Dermis blood vessel endothelial cell (primary cell): ENCODE data around the gene VIPR1. TPM values are rescaled to one million over a fixed set of nuclear protein-coding genes. Genes with fewer than 3 reads are reported as not detected.

Experiments used
- DNase-seq: peaks from one replicate; pipeline ENCODE4 v3.0.0; 2010
- total RNA-seq: library from RNA; depleted of rRNA; stranded (reverse); fragments of >200 nt; gene quantifications from 2 replicates; pipeline ENCODE4 v1.2.3, GENCODE V29; 2014

The VIPR1 gene, protein sequence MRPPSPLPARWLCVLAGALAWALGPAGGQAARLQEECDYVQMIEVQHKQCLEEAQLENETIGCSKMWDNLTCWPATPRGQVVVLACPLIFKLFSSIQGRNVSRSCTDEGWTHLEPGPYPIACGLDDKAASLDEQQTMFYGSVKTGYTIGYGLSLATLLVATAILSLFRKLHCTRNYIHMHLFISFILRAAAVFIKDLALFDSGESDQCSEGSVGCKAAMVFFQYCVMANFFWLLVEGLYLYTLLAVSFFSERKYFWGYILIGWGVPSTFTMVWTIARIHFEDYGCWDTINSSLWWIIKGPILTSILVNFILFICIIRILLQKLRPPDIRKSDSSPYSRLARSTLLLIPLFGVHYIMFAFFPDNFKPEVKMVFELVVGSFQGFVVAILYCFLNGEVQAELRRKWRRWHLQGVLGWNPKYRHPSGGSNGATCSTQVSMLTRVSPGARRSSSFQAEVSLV
- total RNA-seq = 0.23 and 0.85 TPM in 2 replicates

- peak; percentile 51 for DNase-seq
Observed at GRCh38 chr3:42502429-42503250, at the start of gene VIPR1. TSS of gene VIPR1 (plus strand) at chr3:42502643. CDS start at chr3:42502736, 93 bp downstream.

DNA sequence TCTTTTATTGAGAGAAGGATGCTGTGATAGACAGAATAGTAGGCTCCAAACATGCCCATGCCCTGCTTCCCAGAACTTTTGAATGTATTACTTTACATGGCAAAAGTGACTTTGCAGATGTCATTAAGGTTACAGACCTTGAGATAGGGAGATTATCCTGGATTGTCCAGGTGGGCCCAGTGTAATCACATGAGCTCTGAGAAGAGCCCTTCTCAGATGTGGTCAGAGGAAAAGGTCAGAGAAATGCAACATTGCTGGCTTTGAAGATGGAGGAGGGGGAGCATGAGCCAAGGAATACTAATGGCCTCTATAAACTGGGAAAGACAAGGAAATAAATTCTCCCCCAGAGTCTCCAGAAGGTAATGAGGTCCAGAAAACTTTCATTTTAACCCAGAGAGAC is 46.2 kb upstream of the VIPR1 start:
- no peak for DNase-seq

DNA sequence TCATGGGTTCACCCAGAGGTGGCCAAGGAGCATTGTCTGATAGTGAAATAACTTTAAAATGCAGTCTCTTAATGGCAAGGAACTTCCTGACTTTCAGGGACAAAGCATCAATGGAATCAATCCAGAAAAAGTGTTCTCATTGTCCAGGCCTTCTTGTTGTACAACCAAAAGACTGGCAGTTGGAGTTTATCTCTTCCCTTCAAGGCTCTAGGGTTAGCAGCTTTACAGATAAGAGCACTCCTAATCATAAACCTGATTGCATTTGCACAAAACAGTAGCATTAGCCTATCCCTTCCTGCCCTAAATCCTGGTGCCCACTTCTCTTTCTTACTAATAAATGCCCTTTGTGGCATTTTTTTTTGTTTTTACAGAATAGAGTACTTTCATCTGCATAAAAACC is 43.3 kb upstream of the VIPR1 start:
- DNase-seq = no peak

GRCh38 chr3:42461762-42462161 is 40.7 kb upstream of the VIPR1 start:
- DNase-seq = no peak

DNA sequence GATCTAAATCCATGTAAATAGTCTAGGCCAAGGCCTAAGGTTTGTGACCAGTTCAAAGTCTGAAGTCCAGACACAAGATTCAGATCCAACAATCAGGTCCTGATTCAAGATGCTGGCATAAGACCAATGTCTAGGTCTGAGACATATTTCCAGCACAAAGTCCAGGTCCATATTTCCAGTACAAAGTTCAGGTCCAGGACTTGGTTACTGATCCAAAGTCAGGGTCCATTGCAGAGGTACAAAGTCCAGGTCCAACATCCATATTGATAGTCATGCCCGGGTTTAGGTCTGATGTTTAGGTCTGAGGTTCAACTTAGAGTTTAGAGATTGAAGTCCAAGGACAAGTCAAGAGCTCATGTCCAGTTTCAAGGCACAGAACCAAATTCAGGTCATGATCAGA is 39.4 kb upstream of the VIPR1 start:
- DNase-seq = no peak

DNA sequence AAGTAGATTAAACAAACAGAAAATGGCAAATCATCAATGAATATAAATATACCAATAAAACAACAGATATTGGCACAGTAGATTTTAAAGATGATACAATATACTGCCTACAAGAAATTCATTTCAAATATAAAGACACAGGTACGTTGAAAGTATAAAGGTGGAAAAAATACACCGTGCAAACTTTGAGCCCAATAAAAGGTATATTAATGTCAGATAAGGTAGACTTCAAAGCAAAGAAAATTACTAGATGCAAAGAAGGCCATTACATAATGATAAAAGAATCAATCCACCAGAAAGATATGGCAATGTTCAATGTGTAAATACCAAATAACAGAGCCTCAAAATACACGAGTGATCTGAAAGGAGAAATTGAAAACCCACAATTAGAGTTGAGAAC is 34.3 kb upstream of the VIPR1 start:
- no peak for DNase-seq

- DNase-seq = no peak
Observed at GRCh38 chr3:42472555-42472954, 29.9 kb upstream of the VIPR1 start.

GRCh38 chr3:42473083-42473932 is 29.1 kb upstream of the VIPR1 start:
- peak; percentile 96 for DNase-seq

GRCh38 chr3:42476225-42477125 is 26.0 kb upstream of the VIPR1 start:
- peak; percentile 14 for DNase-seq

DNA sequence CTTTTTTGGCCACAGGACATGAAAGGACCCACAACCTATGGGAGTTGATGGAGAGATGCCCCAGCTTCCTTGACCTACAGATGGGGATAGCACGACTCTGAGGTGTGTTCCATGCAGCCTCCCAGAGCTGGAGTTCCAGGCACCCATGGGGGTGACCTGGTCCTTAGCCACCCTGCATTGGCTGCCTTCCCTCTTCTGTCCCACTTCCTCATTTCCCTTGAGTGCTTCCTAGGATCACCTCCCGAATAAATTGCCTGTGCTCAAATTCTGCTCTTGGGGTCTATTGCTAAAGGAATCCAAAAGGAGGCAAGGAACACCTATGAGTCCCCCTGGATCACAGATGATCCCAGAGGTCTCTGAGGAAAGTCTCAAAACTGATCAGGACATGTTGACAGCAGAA is 24.7 kb upstream of the VIPR1 start:
- DNase-seq = no peak

DNA sequence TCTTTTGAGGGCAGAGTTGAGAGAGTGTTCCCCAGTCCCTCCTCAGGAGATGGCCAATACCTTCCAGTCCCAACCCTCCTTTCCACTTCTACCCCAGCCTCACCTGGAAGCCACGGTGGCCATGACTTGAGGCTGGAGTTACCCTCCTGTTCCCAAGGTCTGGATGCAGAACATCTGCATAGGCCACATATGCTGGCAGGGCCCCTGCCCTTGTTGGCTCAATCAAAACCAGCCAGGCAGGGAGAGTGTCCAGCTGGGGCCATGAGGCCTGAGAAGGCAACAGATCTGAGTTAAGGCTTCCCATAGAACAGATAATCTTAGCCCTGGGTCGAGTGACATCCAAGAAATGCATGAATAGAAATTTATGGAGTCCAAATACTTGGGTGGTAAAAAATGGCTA is 23.6 kb upstream of the VIPR1 start:
- no peak for DNase-seq

GRCh38 chr3:42486814-42487565 is 15.5 kb upstream of the VIPR1 start:
- DNase-seq = no peak

- no peak for DNase-seq
Observed at GRCh38 chr3:42488687-42489086, 13.8 kb upstream of the VIPR1 start.

DNA sequence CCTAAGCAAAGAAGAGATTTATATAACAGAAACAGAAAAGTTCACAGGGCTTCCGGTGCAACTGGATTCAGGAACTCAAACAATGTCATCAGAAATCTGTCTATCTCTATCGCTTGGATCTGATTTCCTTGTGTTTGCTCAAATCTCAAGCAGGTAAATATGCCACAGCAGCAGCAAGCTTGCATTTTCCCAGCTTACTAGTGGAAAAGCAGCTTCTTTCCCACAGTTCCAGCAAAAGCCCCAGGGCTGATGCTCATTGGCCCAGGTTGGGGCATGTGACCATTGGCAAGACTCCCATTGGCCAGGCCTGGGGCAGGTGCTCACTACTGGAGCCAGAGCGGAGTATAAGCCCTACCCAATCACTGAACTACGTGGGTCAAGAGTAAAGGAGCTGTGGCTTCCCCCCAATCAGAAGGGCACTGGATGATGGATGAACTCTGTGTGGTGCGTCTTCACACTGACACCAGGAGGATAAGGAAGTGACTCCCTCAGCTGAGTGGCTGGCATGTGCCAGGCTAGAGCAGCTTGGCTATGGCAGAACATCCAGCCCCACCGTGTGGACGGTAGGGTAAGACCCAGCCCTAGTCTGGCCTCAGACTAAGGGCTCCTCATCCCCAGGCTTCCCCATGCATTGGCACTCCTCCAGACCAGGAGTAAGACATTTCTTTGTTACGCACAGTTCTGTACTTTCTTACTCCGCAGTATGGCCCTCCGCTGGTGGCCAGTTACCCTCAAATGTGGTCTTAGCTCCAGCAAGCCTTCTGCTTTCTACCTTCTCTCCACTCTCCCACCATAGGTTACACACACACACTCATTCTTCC is 13.1 kb upstream of the VIPR1 start:
- DNase-seq = no peak

DNA sequence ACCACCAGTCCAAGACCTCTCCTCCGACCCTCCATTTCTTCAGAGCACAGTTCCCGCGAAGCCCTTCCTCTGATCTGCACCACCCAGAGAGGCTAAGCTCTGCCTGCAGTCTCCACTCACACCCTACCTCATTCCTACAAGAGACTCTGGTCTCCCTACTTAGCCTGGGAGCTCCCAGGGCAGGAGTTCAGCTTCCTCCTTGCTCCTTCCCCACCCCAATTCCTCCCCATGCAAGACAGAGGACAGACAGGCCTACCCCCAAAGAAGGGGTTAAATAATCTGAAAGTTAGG is 12.6 kb upstream of the VIPR1 start:
- DNase-seq = no peak

GRCh38 chr3:42490243-42490642 is 12.2 kb upstream of the VIPR1 start:
- DNase-seq = peak; percentile 79

DNA sequence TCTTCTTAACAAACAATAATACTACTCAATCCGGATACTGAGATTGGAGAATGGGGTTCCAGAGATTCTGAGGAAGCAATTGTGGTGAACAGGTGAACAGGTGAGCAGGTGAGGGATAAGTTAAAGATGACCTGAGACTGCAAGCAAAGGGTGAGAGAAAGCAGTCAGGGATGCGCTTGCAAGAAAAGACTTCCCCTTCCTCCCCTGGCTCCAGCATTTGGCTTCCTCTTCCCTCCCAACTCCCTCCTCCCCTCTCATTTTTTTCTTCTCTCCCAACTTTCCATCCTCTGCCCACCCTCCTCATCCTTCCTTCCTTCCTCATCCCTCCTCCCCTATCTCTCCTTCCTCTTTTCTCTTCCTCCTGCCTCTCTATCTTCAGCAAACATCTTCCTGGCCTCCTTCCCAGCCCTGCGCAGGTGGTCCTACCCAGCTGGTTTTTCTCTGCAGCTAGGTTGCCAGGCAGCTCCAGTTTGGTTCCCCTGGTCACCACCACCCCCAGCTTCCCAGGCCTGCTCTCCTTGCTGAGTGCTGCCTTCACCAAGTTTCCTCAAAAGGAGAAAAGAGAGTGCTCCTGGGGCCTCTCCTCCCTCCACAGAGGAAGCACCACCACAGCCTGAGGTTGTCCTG is 10.4 kb upstream of the VIPR1 start:
- DNase-seq = no peak

DNA sequence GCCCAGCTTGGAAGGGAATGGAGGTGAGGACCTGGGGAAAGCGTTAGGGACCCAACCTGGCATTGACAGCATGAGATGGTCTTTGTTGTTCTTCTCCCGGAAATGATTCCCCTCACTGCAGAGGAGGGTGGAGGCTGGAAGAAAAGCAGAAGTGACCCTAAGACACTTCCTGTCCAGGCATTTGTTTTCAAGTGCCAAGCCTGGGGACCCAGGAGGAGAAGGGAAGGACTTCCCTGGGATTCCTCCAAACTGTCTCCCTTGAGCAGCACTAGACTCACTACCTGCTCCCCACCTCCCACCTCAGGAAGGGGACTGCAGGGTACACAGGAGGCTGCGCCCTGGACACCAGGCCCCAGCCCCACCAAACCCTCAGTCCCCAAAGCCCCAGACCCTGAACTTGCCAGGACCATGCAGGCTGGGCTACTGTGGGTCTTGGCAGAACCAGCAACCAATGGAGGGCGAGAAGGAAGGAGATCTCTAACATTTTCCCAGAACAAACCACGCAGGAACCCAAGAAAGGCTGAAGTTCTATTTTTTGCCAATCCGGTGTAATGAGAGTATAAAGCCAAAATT is 9.8 kb upstream of the VIPR1 start:
- DNase-seq = no peak

- DNase-seq = no peak
Observed at GRCh38 chr3:42493126-42493797, 9.2 kb upstream of the VIPR1 start.
